ENCODE results near the gene AFAP1. TPM values are rescaled to one million over a fixed set of nuclear protein-coding genes. Genes with fewer than 3 reads are reported as not detected.

Gene AFAP1
- total RNA-seq, 2 donors from 2014 or later = 18.2 to 22.5 TPM

DNA sequence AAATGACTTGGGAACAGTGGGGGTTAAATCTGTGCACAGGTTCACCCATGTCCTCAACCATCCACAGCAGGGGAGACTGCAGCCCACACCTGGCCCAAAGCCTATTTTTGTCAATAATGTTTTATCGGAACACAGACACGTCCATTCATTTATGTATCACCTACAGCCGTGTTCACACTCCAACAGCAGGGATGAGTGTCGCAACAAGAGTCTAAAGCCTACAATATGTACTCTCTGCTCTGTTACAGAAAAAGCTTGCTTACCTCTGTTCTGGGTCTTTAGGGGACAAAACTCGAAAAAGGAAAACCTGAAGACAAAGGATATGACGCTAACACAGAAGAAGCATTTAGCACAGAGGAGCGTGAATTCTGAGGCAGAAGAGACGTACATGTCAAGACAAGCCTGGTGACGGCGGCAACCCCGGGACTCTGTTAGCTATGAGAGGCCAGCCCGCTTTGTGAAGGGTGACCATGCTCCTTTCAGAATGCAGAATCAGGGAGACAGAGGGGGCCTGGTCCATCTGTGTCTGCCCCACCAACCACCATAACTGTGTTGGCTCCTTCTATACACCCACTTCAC is 45.5 kb downstream of the AFAP1 start:
- no peak overlapping the region for H3K27ac Mint-ChIP-seq
- H3K4me3 Mint-ChIP-seq = no peak overlapping the region
- peaks cover 27% of the 10 kb centered on the region for H3K4me1 Mint-ChIP-seq
- peaks cover 6% of the 10 kb centered on the region for H3K9me3 Mint-ChIP-seq
- no peak for DNase-seq
- H3K27me3 ChIP-seq (ENCODE audit: control insufficient read depth, insufficient read depth, low read length, poor library complexity, severe bottlenecking) = no peaks in the 10 kb centered on the region
- no peak overlapping the region for H3K4me3 ChIP-seq (ENCODE audit: low read length)
- peaks cover 3% of the 10 kb centered on the region for H3K4me1 ChIP-seq (ENCODE audit: control insufficient read depth, insufficient read depth, low read length)
- peaks cover 11% of the 10 kb centered on the region for H3K9me3 ChIP-seq (ENCODE audit: control insufficient read depth, low read length)
- peak overlapping the region; percentile 78 for H3K27ac ChIP-seq (ENCODE audit: low read depth, low read length)
- H3K27me3 Mint-ChIP-seq (ENCODE audit: insufficient read depth) = no peaks in the 10 kb centered on the region
- WGBS, 2 experiments (ENCODE audit: insufficient coverage in 1 of 2, insufficient read length in 1 of 2) = 96 to 97% methylated on average over 11 to 12 of the region's 12 CpGs
- TF ChIP-seq CTCF (conservative IDR thresholded peaks at IDR 0.05) = no peak
- H3K9ac ChIP-seq (ENCODE audit: extremely low read depth, low read length, poor library complexity, severe bottlenecking) = no peak overlapping the region
- no peaks in the 10 kb centered on the region for H3K36me3 Mint-ChIP-seq (ENCODE audit: low read depth)
- no peaks in the 10 kb centered on the region for H3K36me3 ChIP-seq (ENCODE audit: control insufficient read depth, insufficient read depth, low read length)

GRCh38 chr4:7893539-7893938 is 46.1 kb downstream of the AFAP1 start:
- H3K27ac Mint-ChIP-seq = no peak overlapping the region
- Histone ChIP-seq H3K27ac (ENCODE audit: low read depth, low read length) (no peak overlapping the region), H3K9me3 (ENCODE audit: control insufficient read depth, low read length) (peaks cover 15% of the 10 kb centered on the region), H3K36me3 (ENCODE audit: control insufficient read depth, insufficient read depth, low read length) (no peaks in the 10 kb centered on the region), H3K27me3 (ENCODE audit: control insufficient read depth, insufficient read depth, low read length, poor library complexity, severe bottlenecking) (no peaks in the 10 kb centered on the region), H3K4me3 (ENCODE audit: low read length) (no peak overlapping the region), H3K9ac (ENCODE audit: extremely low read depth, low read length, poor library complexity, severe bottlenecking) (no peak overlapping the region), H3K4me1 (ENCODE audit: control insufficient read depth, insufficient read depth, low read length) (no peaks in the 10 kb centered on the region)
- WGBS, 2 experiments (ENCODE audit: insufficient coverage in 1 of 2, insufficient read length in 1 of 2) = 93 to 99% methylated on average over 8 to 9 of the region's 9 CpGs
- no peak overlapping the region for H3K4me3 Mint-ChIP-seq
- peaks cover under 1% of the 10 kb centered on the region for H3K36me3 Mint-ChIP-seq (ENCODE audit: low read depth)
- H3K27me3 Mint-ChIP-seq (ENCODE audit: insufficient read depth) = no peaks in the 10 kb centered on the region
- peak; percentile 63 for DNase-seq
- H3K4me1 Mint-ChIP-seq = peaks cover 26% of the 10 kb centered on the region
- TF ChIP-seq CTCF (conservative IDR thresholded peaks at IDR 0.05) = no peak
- H3K9me3 Mint-ChIP-seq = peaks cover 11% of the 10 kb centered on the region

DNA sequence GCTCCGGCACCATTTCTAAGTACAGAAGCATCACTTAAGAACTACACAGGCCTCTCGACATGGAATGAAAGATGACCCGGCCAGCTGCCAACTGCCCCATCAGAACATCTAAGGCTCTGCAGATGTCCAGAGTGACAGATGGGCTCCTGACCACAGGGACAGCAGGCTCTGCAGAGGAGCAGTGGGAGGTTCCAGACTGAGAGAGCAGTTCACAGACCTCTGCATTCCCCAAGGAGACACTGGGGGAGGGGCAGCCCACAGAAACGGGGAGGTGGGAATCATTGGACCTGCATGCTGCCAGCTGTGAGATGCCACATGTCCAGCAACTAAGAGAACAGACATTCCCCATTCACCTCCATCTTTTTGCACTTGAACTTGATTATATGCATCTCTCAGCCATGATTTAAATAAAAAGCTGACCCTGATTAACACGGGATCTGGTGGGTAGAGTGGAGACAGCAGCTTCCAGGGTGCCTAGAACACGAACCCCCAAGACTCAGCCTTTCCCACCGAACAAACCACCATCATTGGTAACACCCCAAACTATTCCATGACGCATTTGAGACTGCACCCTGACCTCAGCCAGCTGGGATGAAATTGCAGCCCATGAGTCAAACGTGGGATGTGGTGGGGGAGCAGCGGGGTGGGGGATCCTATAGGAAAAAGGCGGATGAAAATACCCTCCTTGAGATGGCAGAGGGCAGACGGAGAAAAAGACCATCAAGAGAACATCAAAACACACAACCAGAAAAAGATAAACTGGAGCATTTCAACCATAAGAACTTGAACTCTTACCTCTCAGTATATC is 47.2 kb downstream of the AFAP1 start:
- no peaks in the 10 kb centered on the region for H3K36me3 ChIP-seq (ENCODE audit: control insufficient read depth, insufficient read depth, low read length)
- Mint-ChIP-seq H3K27ac (no peak overlapping the region), H3K36me3 (ENCODE audit: low read depth) (peaks cover 7% of the 10 kb centered on the region), H3K4me3 (no peak overlapping the region), H3K9me3 (peaks cover 18% of the 10 kb centered on the region), H3K4me1 (peaks cover 22% of the 10 kb centered on the region), H3K27me3 (ENCODE audit: insufficient read depth) (no peaks in the 10 kb centered on the region)
- DNase-seq = peak; percentile 70
- no peaks in the 10 kb centered on the region for H3K27me3 ChIP-seq (ENCODE audit: control insufficient read depth, insufficient read depth, low read length, poor library complexity, severe bottlenecking)
- peak overlapping the region; percentile 50 for H3K27ac ChIP-seq (ENCODE audit: low read depth, low read length)
- H3K9ac ChIP-seq (ENCODE audit: extremely low read depth, low read length, poor library complexity, severe bottlenecking) = no peak overlapping the region
- WGBS, 2 experiments (ENCODE audit: insufficient coverage in 1 of 2, insufficient read length in 1 of 2) = 80 to 83% methylated on average over 5 to 12 of the region's 12 CpGs
- no peak for TF ChIP-seq CTCF (conservative IDR thresholded peaks at IDR 0.05)
- no peaks in the 10 kb centered on the region for H3K4me1 ChIP-seq (ENCODE audit: control insufficient read depth, insufficient read depth, low read length)
- H3K9me3 ChIP-seq (ENCODE audit: control insufficient read depth, low read length) = peaks cover 22% of the 10 kb centered on the region
- H3K4me3 ChIP-seq (ENCODE audit: low read length) = no peak overlapping the region
